ENCODE results near the gene ZCCHC2. TPM values are rescaled to one million over a fixed set of nuclear protein-coding genes. Genes with fewer than 3 reads are reported as not detected.

The ZCCHC2 gene
- total RNA-seq, 1 donor from 2014 or later: 18.3 TPM

- no peak for TF ChIP-seq CTCF (IDR thresholded peaks at IDR 0.05; ENCODE audit: unreplicated experiment)
- Mint-ChIP-seq H3K27ac (no peak overlapping the region), H3K9me3 (no peaks in the 10 kb centered on the region), H3K27me3 (ENCODE audit: low read depth) (no peaks in the 10 kb centered on the region), H3K4me3 (no peak overlapping the region), H3K36me3 (peaks cover 44% of the 10 kb centered on the region), H3K4me1 (no peaks in the 10 kb centered on the region)
- no peak for DNase-seq (ENCODE audit: low spot score in 2 of 2, unreplicated experiment in 2 of 2)
Observed at GRCh38 chr18:62558015-62558663, 35.3 kb downstream of the ZCCHC2 start.

- no peaks in the 10 kb centered on the region for H3K9me3 Mint-ChIP-seq
- no peak for DNase-seq (ENCODE audit: low spot score in 2 of 2, unreplicated experiment in 2 of 2)
- no peaks in the 10 kb centered on the region for H3K27me3 Mint-ChIP-seq (ENCODE audit: low read depth)
- no peaks in the 10 kb centered on the region for H3K4me1 Mint-ChIP-seq
- peaks cover 45% of the 10 kb centered on the region for H3K36me3 Mint-ChIP-seq
- no peak overlapping the region for H3K4me3 Mint-ChIP-seq
- H3K27ac Mint-ChIP-seq: no peak overlapping the region
- no peak for TF ChIP-seq CTCF (IDR thresholded peaks at IDR 0.05; ENCODE audit: unreplicated experiment)
Observed at GRCh38 chr18:62564044-62564443, 41.2 kb downstream of the ZCCHC2 start.

GRCh38 chr18:62566199-62566598, 43.4 kb downstream of the ZCCHC2 start:
- no peak for DNase-seq (ENCODE audit: low spot score in 2 of 2, unreplicated experiment in 2 of 2)
- Mint-ChIP-seq H3K36me3 (peaks cover 57% of the 10 kb centered on the region), H3K4me3 (no peak overlapping the region), H3K27me3 (ENCODE audit: low read depth) (no peaks in the 10 kb centered on the region), H3K4me1 (no peaks in the 10 kb centered on the region), H3K27ac (no peak overlapping the region), H3K9me3 (peaks cover 14% of the 10 kb centered on the region)
- no peak for TF ChIP-seq CTCF (IDR thresholded peaks at IDR 0.05; ENCODE audit: unreplicated experiment)

GRCh38 chr18:62566818-62567217, 44.0 kb downstream of the ZCCHC2 start:
- Mint-ChIP-seq H3K36me3 (peaks cover 57% of the 10 kb centered on the region), H3K4me1 (no peaks in the 10 kb centered on the region), H3K4me3 (no peak overlapping the region), H3K27ac (no peak overlapping the region), H3K27me3 (ENCODE audit: low read depth) (no peaks in the 10 kb centered on the region), H3K9me3 (peaks cover 16% of the 10 kb centered on the region)
- TF ChIP-seq CTCF (IDR thresholded peaks at IDR 0.05; ENCODE audit: unreplicated experiment): no peak
- DNase-seq (ENCODE audit: low spot score in 2 of 2, unreplicated experiment in 2 of 2): no peak

GRCh38 chr18:62569081-62569655, 46.3 kb downstream of the ZCCHC2 start:
- peaks cover 56% of the 10 kb centered on the region for H3K36me3 Mint-ChIP-seq
- no peak for DNase-seq (ENCODE audit: low spot score in 2 of 2, unreplicated experiment in 2 of 2)

More at GRCh38 chr18:62569081-62569655, 46.3 kb downstream of the ZCCHC2 start:
- no peak for TF ChIP-seq CTCF (IDR thresholded peaks at IDR 0.05; ENCODE audit: unreplicated experiment)
- no peaks in the 10 kb centered on the region for H3K27me3 Mint-ChIP-seq (ENCODE audit: low read depth)
- H3K4me1 Mint-ChIP-seq: no peaks in the 10 kb centered on the region
- no peak overlapping the region for H3K27ac Mint-ChIP-seq
- peaks cover 16% of the 10 kb centered on the region for H3K9me3 Mint-ChIP-seq
- no peak overlapping the region for H3K4me3 Mint-ChIP-seq
